OCI-LY3 (cell line): ENCODE measurements around the gene GTF2H3.

ENCODE experiments used
- H2AFZ ChIP-seq: fragments of 200-600, 300-600 bp; shearing (Covaris generic); 2 replicates; pipeline ENCODE4 v1.6.0; 2014; ENCODE audit warnings: antibody characterized with exemption, low read depth, low read length
- H3K27ac ChIP-seq: fragments of 200-600, 300-600 bp; sonication (generic); 2 replicates; pipeline ENCODE4 v1.5.1; 2014; ENCODE audit warnings: mild to moderate bottlenecking, low read length, moderate library complexity, mixed read lengths
- H3K27me3 ChIP-seq: fragments of 200-600, 300-600 bp; sonication (generic); 2 replicates; pipeline ENCODE4 v1.6.1; 2014; ENCODE audit warnings: low read depth, low read length, mixed read lengths
- H3K36me3 ChIP-seq: fragments of 200-600, 300-600 bp; sonication (generic); replicated peaks from 2 replicates; pipeline ENCODE3; 2014; ENCODE audit warnings: low read depth, low read length, mixed read lengths
- H3K4me1 ChIP-seq: fragments of 300-600, 200-600 bp; sonication (generic); 2 replicates; pipeline ENCODE4 v1.6.1; 2014; ENCODE audit warnings: low read length, mixed read lengths
- H3K4me2 ChIP-seq: fragments of 200-600, 300-600 bp; sonication (generic); 2 replicates; pipeline ENCODE4 v1.6.1; 2014; ENCODE audit warnings: low read length, mixed read lengths
- H3K4me3 ChIP-seq: fragments of 300-600, 200-600 bp; sonication (generic); 2 replicates; pipeline ENCODE4 v1.5.1; 2014; ENCODE audit warnings: antibody characterized with exemption, mild to moderate bottlenecking, low read length, moderate library complexity
- H3K79me2 ChIP-seq: fragments of 300-600, 200-600 bp; shearing (Covaris generic); 2 replicates; pipeline ENCODE4 v1.6.1; 2014; ENCODE audit warnings: mild to moderate bottlenecking, low read length, mixed read lengths
- H3K9ac ChIP-seq: fragments of 300-600, 200-600 bp; shearing (Covaris generic); 2 replicates; pipeline ENCODE4 v1.6.0; 2014; ENCODE audit warnings: mild to moderate bottlenecking, low read length, moderate library complexity
- H3K9me3 ChIP-seq: fragments of 200-600, 300-600 bp; shearing (Covaris generic); 2 replicates; pipeline ENCODE4 v1.6.1; 2014; ENCODE audit warnings: low read length, mixed read lengths; ENCODE audit not compliant: insufficient read depth
- H4K20me1 ChIP-seq: fragments of 200-600, 300-600 bp; sonication (generic); 2 replicates; pipeline ENCODE4 v1.6.1; 2016; ENCODE audit warnings: low read length, mixed read lengths; ENCODE audit not compliant: insufficient read depth
- CTCF ChIP-seq: fragments of 200-600, 300-600 bp; sonication (generic); IDR thresholded peaks from 2 replicates; pipeline ENCODE4 v1.5.1; 2014; ENCODE audit warnings: antibody characterized with exemption, low read length, low read depth
- EZH2phosphoT487 ChIP-seq: fragments of 200-600 bp; shearing (Covaris generic); IDR thresholded peaks from 2 replicates; pipeline ENCODE4 v1.6.1; 2018; ENCODE audit warnings: antibody characterized with exemption, mixed run types, low read depth

Gene GTF2H3

GRCh38 chr12:123705935-123706334 is 72.3 kb downstream of the GTF2H3 start:
- H3K36me3 ChIP-seq = no peaks in the 10 kb centered on the region
- no peaks in the 10 kb centered on the region for H3K4me1 ChIP-seq
- no peak overlapping the region for H3K9ac ChIP-seq
- H3K27me3 ChIP-seq = no peaks in the 10 kb centered on the region
- no peak for TF ChIP-seq CTCF
- TF ChIP-seq EZH2phosphoT487 = no peak
- H3K4me2 ChIP-seq = no peak overlapping the region
- no peak overlapping the region for H3K27ac ChIP-seq
- no peaks in the 10 kb centered on the region for H4K20me1 ChIP-seq
- no peaks in the 10 kb centered on the region for H3K9me3 ChIP-seq
- H3K4me3 ChIP-seq = no peak overlapping the region
- H3K79me2 ChIP-seq = no peaks in the 10 kb centered on the region
- H2AFZ ChIP-seq = no peak overlapping the region

DNA sequence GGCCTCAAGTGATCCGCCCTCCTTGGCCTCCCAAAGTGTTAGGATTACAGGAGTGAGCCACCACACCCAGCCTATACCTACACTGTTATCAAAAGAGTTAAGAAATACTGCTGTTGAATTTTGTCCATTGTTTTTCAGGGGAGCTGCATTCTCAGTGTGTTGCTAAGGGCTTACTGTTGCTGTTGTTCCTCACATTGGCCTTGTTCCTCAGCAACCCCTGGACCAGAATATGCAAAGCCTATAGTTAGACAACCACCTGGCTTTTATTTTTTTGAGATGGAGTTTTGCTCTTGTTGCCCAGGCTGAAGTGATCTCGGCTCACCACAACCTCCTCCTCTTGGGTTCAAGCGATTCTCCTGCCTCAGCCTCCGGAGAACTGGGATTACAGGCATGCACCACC is 73.8 kb downstream of the GTF2H3 start:
- Histone ChIP-seq H3K9me3 (no peaks in the 10 kb centered on the region), H3K79me2 (peaks cover 2% of the 10 kb centered on the region), H3K4me1 (no peaks in the 10 kb centered on the region), H3K27ac (no peak overlapping the region), H3K9ac (no peak overlapping the region), H2AFZ (no peak overlapping the region), H3K27me3 (no peaks in the 10 kb centered on the region), H3K36me3 (no peaks in the 10 kb centered on the region), H3K4me2 (no peak overlapping the region), H3K4me3 (no peak overlapping the region), H4K20me1 (no peaks in the 10 kb centered on the region)
- no peak for TF ChIP-seq CTCF
